Adrenal gland (tissue), 12 donors: ENCODE results near the gene CPSF7. TPM values are rescaled to one million over a fixed set of nuclear protein-coding genes. Genes with fewer than 3 reads are reported as not detected.
A peak's percentile ranks its signal among the peaks of the same experiment; 100 is the strongest.

Source experiments
- DNase-seq, 7 donors: peaks; one replicate each; pipeline ENCODE4 v3.0.0-alpha.2; 2019 to 2020
- H3K27ac ChIP-seq, 5 donors: fragments of 200-600 bp; sonication (generic) in 4 of 5; 1 replicate in 3 of 5; 2 replicates in 2 of 5; pipeline versions ENCODE4 v1.5.1 to v1.8.0; 2016 to 2020; ENCODE audit warnings: mild to moderate bottlenecking in 1 of 5
- H3K27me3 ChIP-seq: fragments of 200-600 bp; 2 replicates; pipeline ENCODE4 v1.8.0; 2021
- H3K36me3 ChIP-seq, 2 donors: fragments of 200-600 bp; replicated peaks in 1 of 2; 1 replicate in 1 of 2; 2 replicates in 1 of 2; pipeline versions ENCODE4 v1.5.1 to v1.8.0; 2018 to 2022
- H3K4me1 ChIP-seq, 2 donors: fragments of 200-600 bp; replicated peaks in 1 of 2; 1 replicate in 1 of 2; 2 replicates in 1 of 2; pipeline versions ENCODE4 v1.5.1 to v1.8.0; 2018 to 2021
- H3K4me3 ChIP-seq, 4 donors: fragments of 200-600 bp; sonication (generic) in 3 of 4; one replicate each; pipeline ENCODE4 v1.5.1; 2016 to 2018
- H3K9me3 ChIP-seq, 3 donors: fragments of 200-600 bp; sonication (generic) in 1 of 3; replicated peaks in 1 of 3; 1 replicate in 2 of 3; 2 replicates in 1 of 3; pipeline versions ENCODE4 v1.5.1 to v1.8.0; 2016 to 2021
- POLR2A ChIP-seq, 2 donors: fragments of 450-650 bp; IDR thresholded peaks; one replicate each; pipeline ENCODE4 v1.6.1; 2017; ENCODE audit warnings: antibody characterized with exemption in 2 of 2, mild to moderate bottlenecking in 2 of 2, moderate library complexity in 1 of 2
- WGBS, 4 donors: extraction: QIAGEN DNeasy Blood & Tissue Kit in 2 of 4; methylation state at CpG; one replicate each; pipeline versions ENCODE4 v1.1.5 to v1.1.7; 2013 to 2017; 5-methylcytosine and 5-hydroxymethylcytosine counted together
- intact Hi-C, 2 donors: fragments of 100-400 bp; cut with DNase I; formaldehyde crosslinking; loops; one replicate each; pipeline versions ENCODE4 v1.14.1 to v1.15.0; 2022 to 2023
- polyA plus RNA-seq, 3 donors: library from polyadenylated mRNA; stranded (reverse); fragments of 200-250 nt in 2 of 3; fragments of 350-450 nt in 1 of 3; fragmentation: Illumina TruSeq in 1 of 3; extraction: RNeasy Lipid Tissue Mini Kit (QIAGEN cat#74804) in 1 of 3; gene quantifications; one replicate each; pipeline ENCODE4 v1.2.3, GENCODE V29; 2013 to 2014
- total RNA-seq, 9 donors: library from RNA; depleted of rRNA in 4 of 9; stranded (reverse); fragments of >200 nt in 4 of 9; fragments of 120-200 nt in 1 of 9; fragmentation: NEBNext Ultra II Directional in 1 of 9; extraction: Animal tissue kit (Norgen Biotek cat#: 25700) in 1 of 9; gene quantifications; one replicate each; pipeline versions ENCODE4 v1.1.0 to v1.2.4, GENCODE V29; 2013 to 2023
- TF ChIP-seq, protein P1 (sequence below), 6 experiments: fragments of 450-650 bp in 4 of 6; fragments of 200-600 bp in 2 of 6; sonication (generic) in 1 of 6; IDR thresholded peaks; 1 replicate in 5 of 6; 2 replicates in 1 of 6; pipeline versions ENCODE4 v1.5.1 to v1.8.0; 2016 to 2021; ENCODE audit warnings: antibody characterized with exemption in 6 of 6, mild to moderate bottlenecking in 2 of 6, moderate library complexity in 1 of 6
- donor health status: healthy with polysubstance abuse.
- donor health status: Bipolar disorder and iron deficiency.
- donor health status: DM: yes; HTN: yes; CAD: no.
- donor health status: DM: no; HTN: no; CAD: no.
- donor health status: DM: no; HTN: no; CAD: no.
- donor health status: DM: yes; HTN: yes; CAD: no.

CPSF7 gene
- total and polyA plus RNA-seq, 12 donors = 24.6 to 93.5 (median 71.9) TPM

DNA sequence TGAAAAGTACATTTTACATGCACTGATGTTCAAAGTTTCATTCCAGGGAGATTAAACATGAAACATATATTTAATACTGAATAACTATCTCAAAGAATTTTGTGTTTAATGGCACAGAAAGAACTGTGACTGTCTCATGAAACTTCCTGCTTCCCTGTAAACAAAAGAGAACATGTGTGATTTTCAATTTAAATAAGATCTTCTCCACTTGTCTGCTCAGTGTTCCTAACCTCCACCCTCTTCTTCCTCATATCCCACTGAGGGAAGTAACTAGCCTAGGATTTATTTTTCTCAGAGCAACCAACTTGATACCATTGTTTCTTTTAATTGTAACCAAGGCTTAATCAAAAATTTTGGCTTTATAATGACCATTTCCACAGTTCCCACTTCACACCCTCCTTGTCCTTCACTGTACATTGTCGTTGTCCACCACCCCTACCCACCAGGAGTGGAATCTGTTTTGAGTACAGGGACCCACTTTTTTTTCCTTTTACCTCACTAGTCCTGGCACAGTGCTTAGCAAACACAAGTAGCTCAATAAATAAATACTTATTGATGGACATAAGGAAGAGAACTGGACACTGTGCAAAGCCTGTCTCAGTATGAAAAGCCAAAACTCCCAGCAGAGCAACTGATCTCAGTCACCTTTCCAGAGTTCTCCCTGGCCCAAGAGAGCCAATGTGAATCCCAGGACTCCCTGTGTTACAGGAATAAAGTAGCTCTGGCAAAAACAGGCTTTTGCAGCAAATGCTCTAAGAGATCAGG is 4.2 kb downstream of the CPSF7 start:
- no peak overlapping the region for H3K4me3 ChIP-seq
- no peaks in the 10 kb centered on the region for H3K27me3 ChIP-seq
- H3K4me1 ChIP-seq = peaks cover 14 to 29% of the 10 kb centered on the region in 2 donors
- H3K9me3 ChIP-seq = no peaks in the 10 kb centered on the region
- H3K27ac ChIP-seq = no peak overlapping the region
- no peak for TF ChIP-seq POLR2A (IDR thresholded peaks at IDR 0.05)
- TF ChIP-seq, protein P1, sequence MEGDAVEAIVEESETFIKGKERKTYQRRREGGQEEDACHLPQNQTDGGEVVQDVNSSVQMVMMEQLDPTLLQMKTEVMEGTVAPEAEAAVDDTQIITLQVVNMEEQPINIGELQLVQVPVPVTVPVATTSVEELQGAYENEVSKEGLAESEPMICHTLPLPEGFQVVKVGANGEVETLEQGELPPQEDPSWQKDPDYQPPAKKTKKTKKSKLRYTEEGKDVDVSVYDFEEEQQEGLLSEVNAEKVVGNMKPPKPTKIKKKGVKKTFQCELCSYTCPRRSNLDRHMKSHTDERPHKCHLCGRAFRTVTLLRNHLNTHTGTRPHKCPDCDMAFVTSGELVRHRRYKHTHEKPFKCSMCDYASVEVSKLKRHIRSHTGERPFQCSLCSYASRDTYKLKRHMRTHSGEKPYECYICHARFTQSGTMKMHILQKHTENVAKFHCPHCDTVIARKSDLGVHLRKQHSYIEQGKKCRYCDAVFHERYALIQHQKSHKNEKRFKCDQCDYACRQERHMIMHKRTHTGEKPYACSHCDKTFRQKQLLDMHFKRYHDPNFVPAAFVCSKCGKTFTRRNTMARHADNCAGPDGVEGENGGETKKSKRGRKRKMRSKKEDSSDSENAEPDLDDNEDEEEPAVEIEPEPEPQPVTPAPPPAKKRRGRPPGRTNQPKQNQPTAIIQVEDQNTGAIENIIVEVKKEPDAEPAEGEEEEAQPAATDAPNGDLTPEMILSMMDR (IDR thresholded peaks at IDR 0.05) = no peak
- peaks cover 0 to 69% of the 10 kb centered on the region in 2 donors for H3K36me3 ChIP-seq
- intact Hi-C loops = no loop called here
- WGBS, 4 donors = 73 to 81% (median 78%) methylated on average over 1 of the region's 1 CpG
- DNase-seq = no peak

DNA sequence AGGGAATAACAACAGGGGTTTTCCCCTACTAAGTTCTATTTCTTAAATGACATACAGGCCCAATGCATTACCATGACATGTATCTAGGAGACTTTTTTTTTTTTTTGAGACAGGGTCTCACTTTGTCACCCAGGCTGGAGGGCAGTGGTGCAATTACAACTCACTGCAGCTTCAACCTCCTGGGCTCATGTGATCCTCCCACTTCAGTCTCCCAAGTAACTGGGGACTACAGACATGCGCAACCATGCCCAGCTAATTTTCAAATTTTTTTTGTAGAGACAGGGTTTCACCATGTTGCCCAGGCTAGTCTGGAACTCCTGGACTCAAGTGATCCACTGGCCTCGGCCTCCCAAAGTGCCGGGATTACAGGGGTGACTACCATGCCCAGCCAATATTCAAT is 7.5 kb downstream of the CPSF7 start:
- Histone ChIP-seq H3K9me3 (no peaks in the 10 kb centered on the region), H3K27ac (no peak overlapping the region), H3K4me3 (no peak overlapping the region), H3K27me3 (no peaks in the 10 kb centered on the region), H3K4me1 (peaks cover 5 to 23% of the 10 kb centered on the region in 2 donors), H3K36me3 (peaks cover 0 to 88% of the 10 kb centered on the region in 2 donors)
- intact Hi-C loops = no loop called here
- TF ChIP-seq, protein P1 (IDR thresholded peaks at IDR 0.05) = no peak
- TF ChIP-seq POLR2A (IDR thresholded peaks at IDR 0.05) = no peak
- 83 to 93% (median 91%) methylated on average over 3 of the region's 3 CpGs for WGBS, 4 donors
- DNase-seq = no peak

DNA sequence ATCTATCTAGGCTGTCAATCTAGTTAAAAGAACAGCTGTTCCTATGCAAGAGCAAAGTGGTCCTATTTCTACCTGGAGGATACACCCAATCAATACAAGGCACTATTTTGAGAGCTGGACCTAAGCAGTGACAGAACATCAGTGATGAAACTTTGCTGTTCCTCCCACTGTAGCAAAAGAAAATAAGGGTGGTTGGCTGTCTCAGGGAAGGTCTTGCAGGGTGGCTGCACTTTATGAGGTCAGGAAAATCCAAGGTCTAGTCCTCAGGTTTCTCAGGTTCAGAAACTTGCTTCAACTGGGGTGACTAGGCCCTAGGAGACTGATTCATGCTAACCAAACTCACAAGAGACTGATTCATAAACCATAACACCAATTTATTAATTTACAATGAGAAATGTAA is 11.6 kb downstream of the CPSF7 start:
- peak overlapping the region in 1 of 5 donors; percentile 27 for H3K27ac ChIP-seq
- intact Hi-C loops = no loop called here
- H3K4me1 ChIP-seq = peaks cover 5 to 26% of the 10 kb centered on the region in 2 donors
- no peaks in the 10 kb centered on the region for H3K27me3 ChIP-seq
- peaks cover 0 to 88% of the 10 kb centered on the region in 2 donors for H3K36me3 ChIP-seq
- no peaks in the 10 kb centered on the region for H3K9me3 ChIP-seq
- no peak overlapping the region for H3K4me3 ChIP-seq
- no peak for TF ChIP-seq POLR2A (IDR thresholded peaks at IDR 0.05)
- TF ChIP-seq, protein P1 (IDR thresholded peaks at IDR 0.05) = no peak
- no peak for DNase-seq

DNA sequence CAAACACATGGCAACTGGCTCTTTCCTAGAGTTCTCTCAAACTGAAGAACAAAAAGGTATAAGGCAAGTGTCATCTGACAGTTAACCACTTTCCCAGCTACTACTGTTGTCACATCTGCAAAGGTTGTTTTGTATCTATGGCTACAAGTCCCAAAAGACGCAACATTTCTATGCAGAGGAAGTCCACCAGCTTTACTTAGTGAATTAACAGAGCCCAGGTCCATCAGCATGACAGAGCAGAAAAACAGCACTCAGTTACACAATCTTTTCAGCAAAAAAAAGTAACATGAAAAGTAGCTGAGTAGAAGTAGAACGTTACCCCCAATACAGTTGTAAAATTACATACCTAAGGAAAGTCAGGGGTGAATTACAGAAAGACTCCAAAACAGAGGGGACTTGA is 12.1 kb downstream of the CPSF7 start:
- Histone ChIP-seq H3K27me3 (no peaks in the 10 kb centered on the region), H3K4me1 (peaks cover 5 to 26% of the 10 kb centered on the region in 2 donors), H3K27ac (peak overlapping the region in 1 of 5 donors; percentile 27), H3K36me3 (peaks cover 0 to 93% of the 10 kb centered on the region in 2 donors), H3K4me3 (no peak overlapping the region), H3K9me3 (no peaks in the 10 kb centered on the region)
- 69 to 76% (median 71%) methylated on average over 2 of the region's 2 CpGs for whole genome bisulfite sequencing, 4 donors
- TF ChIP-seq POLR2A (IDR thresholded peaks at IDR 0.05) = no peak
- TF ChIP-seq, protein P1 (IDR thresholded peaks at IDR 0.05) = no peak
- DNase-seq = no peak
- intact Hi-C loops = no loop called here
